HCT116 (cell line): ENCODE measurements around the gene ALK. TPM values are rescaled to one million over a fixed set of nuclear protein-coding genes. Genes with fewer than 3 reads are reported as not detected.

Source experiments
- ATAC-seq: fragments of 200-7000 bp; cut with Tn5 transposase; 2 replicates; pipeline ENCODE4 v1.9.1; 2020; ENCODE audit warnings: mild to moderate bottlenecking, moderate library complexity
- BruUV-seq: library from RNA; stranded (reverse); fragments of 400-500 nt; replicated peaks from 2 replicates; lab custom pipeline; 2021; lab: Mats Ljungman, UMichigan
- CTCF ChIA-PET: fragments of 300-600 bp; sonication (Branson Sonifier 250); formaldehyde crosslinking; loops from one replicate; lab custom pipeline; 2021; ENCODE audit warnings: antibody characterized with exemption; lab: Charles Lee
- POLR2A ChIA-PET: fragments of 300-600, 350-600 bp; sonication (Branson Sonifier 250); formaldehyde crosslinking; loops from one replicate; lab custom pipeline; 2021; ENCODE audit warnings: antibody characterized with exemption; lab: Charles Lee
- RAD21 ChIA-PET, 2 experiments: fragments of 300-600 bp; sonication (Branson Sonifier 250); formaldehyde crosslinking; loops; one replicate each; lab custom pipeline; 2023; ENCODE audit warnings: low total read pairs in 2 of 2; ENCODE audit not compliant: uncharacterized antibody in 2 of 2, unreplicated experiment in 2 of 2, low non-redundant PET in 1 of 2; lab: Charles Lee
- DNase-seq: peaks from one replicate; pipeline ENCODE4 v3.0.0-alpha.2; 2010; ENCODE audit warnings: low read depth, low spot score
- H2AFZ ChIP-seq: fragments of 200-600 bp; shearing (Covaris generic), sonication (generic); 2 replicates; pipeline ENCODE4 v1.6.1; 2017; ENCODE audit warnings: low read depth, mixed run types, mixed read lengths, antibody characterized with exemption, low read length; ENCODE audit not compliant: poor library complexity, severe bottlenecking
- H3K27ac ChIP-seq: 2 replicates; pipeline ENCODE4 v1.5.1; 2012; ENCODE audit warnings: low read depth, low read length
- H3K27me3 ChIP-seq: fragments of 200-600 bp; sonication (generic); 2 replicates; pipeline ENCODE4 v1.6.1; 2016; ENCODE audit warnings: mixed run types, low read length, mixed read lengths; ENCODE audit not compliant: insufficient read depth
- H3K36me3 ChIP-seq, 2 experiments: fragments of 200-500 bp in 1 of 2; fragments of 200-600 bp in 1 of 2; sonication (Bioruptor generic) in 1 of 2; sonication (generic) in 1 of 2; 2 replicates each; pipeline versions ENCODE4 v1.5.1 to v1.6.1; 2014 to 2016; ENCODE audit warnings: low read length in 2 of 2, inconsistent platforms in 1 of 2, mixed read lengths in 1 of 2, mixed run types in 1 of 2; ENCODE audit not compliant: insufficient read depth in 2 of 2, control insufficient read depth in 1 of 2
- H3K4me1 ChIP-seq, 2 experiments: fragments of 200-600 bp in 1 of 2; sonication (generic) in 1 of 2; 2 replicates each; pipeline versions ENCODE4 v1.5.1 to v1.6.1; 2012 to 2017; ENCODE audit warnings: low read length in 2 of 2, inconsistent platforms in 1 of 2, mild to moderate bottlenecking in 1 of 2, mixed read lengths in 1 of 2, mixed run types in 1 of 2, moderate library complexity in 1 of 2; ENCODE audit not compliant: insufficient read depth in 2 of 2, control insufficient read depth in 1 of 2
- H3K4me2 ChIP-seq: fragments of 200-600 bp; sonication (generic); 2 replicates; pipeline ENCODE4 v1.6.1; 2017; ENCODE audit warnings: mixed run types, low read length, mixed read lengths
- H3K4me3 ChIP-seq, 2 experiments: fragments of 200-600 bp in 1 of 2; sonication (generic) in 1 of 2; replicated peaks in 1 of 2; 2 replicates each; pipeline ENCODE4 v1.5.1; 2011 to 2016; ENCODE audit warnings: low read length in 2 of 2, control low read depth in 1 of 2, low read depth in 1 of 2, mild to moderate bottlenecking in 1 of 2, mixed read lengths in 1 of 2, mixed run types in 1 of 2
- H3K79me2 ChIP-seq: fragments of 200-600 bp; sonication (generic); 2 replicates; pipeline ENCODE4 v1.6.1; 2017; ENCODE audit warnings: mild to moderate bottlenecking, mixed run types, low read length, moderate library complexity, mixed read lengths; ENCODE audit not compliant: insufficient read depth
- H3K9ac ChIP-seq: fragments of 200-600 bp; sonication (generic); 2 replicates; pipeline ENCODE4 v1.6.1; 2016; ENCODE audit warnings: low read length, mixed read lengths
- H3K9me2 ChIP-seq: fragments of 200-600 bp; sonication (generic), shearing (Covaris generic); 2 replicates; pipeline ENCODE4 v1.6.1; 2017; ENCODE audit warnings: mixed run types, mild to moderate bottlenecking, moderate library complexity; ENCODE audit not compliant: insufficient read depth
- H3K9me3 ChIP-seq, 2 experiments: fragments of 200-500 bp in 1 of 2; fragments of 200-600 bp in 1 of 2; sonication (Bioruptor generic) in 1 of 2; sonication (generic) in 1 of 2; 2 replicates each; pipeline ENCODE4 v1.6.1; 2014 to 2017; ENCODE audit warnings: low read length in 2 of 2, mixed read lengths in 2 of 2, inconsistent platforms in 1 of 2, low read depth in 1 of 2, mild to moderate bottlenecking in 1 of 2, mixed run types in 1 of 2, moderate library complexity in 1 of 2; ENCODE audit not compliant: control insufficient read depth in 1 of 2, insufficient read depth in 1 of 2
- H4K20me1 ChIP-seq: fragments of 200-600 bp; sonication (generic), shearing (Covaris generic); 2 replicates; pipeline ENCODE4 v1.6.1; 2017; ENCODE audit warnings: mixed run types, mild to moderate bottlenecking, moderate library complexity; ENCODE audit not compliant: insufficient read depth
- CEBPB ChIP-seq: IDR thresholded peaks from 2 replicates; pipeline ENCODE4 v1.6.1; 2012; ENCODE audit warnings: low read depth
- EGR1 ChIP-seq: IDR thresholded peaks from 2 replicates; pipeline ENCODE4 v1.6.1; 2012; ENCODE audit warnings: low read depth
- FOSL1 ChIP-seq: IDR thresholded peaks from 2 replicates; pipeline ENCODE4 v1.6.1; 2012; ENCODE audit warnings: low read depth
- MAX ChIP-seq: IDR thresholded peaks from 2 replicates; pipeline ENCODE4 v1.6.1; 2012
- REST ChIP-seq: IDR thresholded peaks from 2 replicates; pipeline ENCODE4 v1.6.1; 2012; ENCODE audit warnings: low read depth
- ZNF274 ChIP-seq: fragments of 200-500 bp; sonication (Bioruptor generic); IDR thresholded peaks from 2 replicates; pipeline ENCODE4 v1.6.1; 2014; ENCODE audit warnings: mild to moderate bottlenecking, low read depth, low read length, inconsistent platforms
- intact Hi-C: fragments of 100-400 bp; cut with micrococcal nuclease; formaldehyde crosslinking; loops from 2 replicates; pipeline ENCODE4 v1.10.0; 2022
- total RNA-seq: library from RNA; stranded (reverse); gene quantifications from one replicate; pipeline ENCODE4 v1.2.1, GENCODE V29; 2021; ENCODE audit not compliant: unreplicated experiment

Gene ALK
- total RNA-seq, 1 experiment from 2014 or later = not detected

- Histone ChIP-seq H3K4me3 (no peak overlapping the region), H3K36me3 (no peaks in the 10 kb centered on the region), H3K27me3 (peaks cover 69% of the 10 kb centered on the region), H3K27ac (no peak overlapping the region), H3K79me2 (no peaks in the 10 kb centered on the region), H3K4me1 (no peaks in the 10 kb centered on the region), H3K9me2 (no peaks in the 10 kb centered on the region), H4K20me1 (no peaks in the 10 kb centered on the region), H3K9me3 (no peaks in the 10 kb centered on the region), H3K4me2 (no peak overlapping the region), H3K9ac (no peak overlapping the region), H2AFZ (no peak overlapping the region)
- ChIA-PET CTCF (no interaction called here), POLR2A (no interaction called here), RAD21 (no interaction called here)
- DNase-seq = no peak
- BruUV-seq = no TSS peak
- intact Hi-C loops = no loop called here
- TF ChIP-seq REST = no peak
- no peak for TF ChIP-seq EGR1
- no peak for TF ChIP-seq FOSL1
- TF ChIP-seq ZNF274 = no peak
- TF ChIP-seq MAX = no peak
- TF ChIP-seq CEBPB = no peak
- ATAC-seq = no peak
Observed at GRCh38 chr2:29398384-29399237, 522.8 kb downstream of the ALK start.
